Measurements from ENCODE around the gene TNXB.
"Not testable (repeated sequence)": the region's sequence is repeated elsewhere in the genome, so short reads cannot be mapped to it uniquely, and the experiment has no call there.

Gene TNXB

DNA sequence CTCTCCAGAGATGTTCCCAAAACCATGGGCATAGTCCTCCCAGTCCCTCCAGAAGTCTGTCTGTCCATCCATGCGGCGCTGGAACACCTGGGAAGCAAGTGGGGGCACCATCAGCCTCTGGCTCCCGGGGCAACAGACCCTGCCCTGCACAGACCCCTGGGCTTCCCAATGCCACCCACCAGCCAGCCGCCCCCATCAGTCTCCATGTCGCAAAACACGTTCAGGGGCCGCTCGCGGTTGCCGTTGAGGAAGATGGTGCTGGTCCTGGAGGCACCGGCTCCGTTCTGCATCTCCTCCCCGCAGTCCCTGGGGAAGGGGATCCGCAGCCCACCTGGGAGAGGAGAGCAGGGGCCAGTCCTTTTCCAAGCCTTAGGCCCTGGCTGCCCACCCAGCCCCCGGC is 66.9 kb downstream of the TNXB start:
- not testable (repeated sequence) for DNase-seq (ENCODE audit: low read depth in 2 of 2, low spot score in 1 of 2)

- DNase-seq (ENCODE audit: low read depth in 2 of 2, low spot score in 1 of 2): not testable (repeated sequence)
Measured at GRCh38 chr6:32041385-32041784, 67.8 kb downstream of the TNXB start.

- DNase-seq (ENCODE audit: low read depth in 2 of 2, low spot score in 1 of 2): not testable (repeated sequence)
Measured at GRCh38 chr6:32041050-32041321, 68.2 kb downstream of the TNXB start.

- DNase-seq (ENCODE audit: low read depth in 2 of 2, low spot score in 1 of 2): not testable (repeated sequence)
Measured at GRCh38 chr6:32040299-32041049, 68.7 kb downstream of the TNXB start.

- not testable (repeated sequence) for DNase-seq (ENCODE audit: low read depth in 2 of 2, low spot score in 1 of 2)
Measured at GRCh38 chr6:32039321-32040274, 69.5 kb downstream of the TNXB start.

- DNase-seq (ENCODE audit: low read depth in 2 of 2, low spot score in 1 of 2): not testable (repeated sequence)
Measured at GRCh38 chr6:32038878-32039277, 70.3 kb downstream of the TNXB start.

DNA sequence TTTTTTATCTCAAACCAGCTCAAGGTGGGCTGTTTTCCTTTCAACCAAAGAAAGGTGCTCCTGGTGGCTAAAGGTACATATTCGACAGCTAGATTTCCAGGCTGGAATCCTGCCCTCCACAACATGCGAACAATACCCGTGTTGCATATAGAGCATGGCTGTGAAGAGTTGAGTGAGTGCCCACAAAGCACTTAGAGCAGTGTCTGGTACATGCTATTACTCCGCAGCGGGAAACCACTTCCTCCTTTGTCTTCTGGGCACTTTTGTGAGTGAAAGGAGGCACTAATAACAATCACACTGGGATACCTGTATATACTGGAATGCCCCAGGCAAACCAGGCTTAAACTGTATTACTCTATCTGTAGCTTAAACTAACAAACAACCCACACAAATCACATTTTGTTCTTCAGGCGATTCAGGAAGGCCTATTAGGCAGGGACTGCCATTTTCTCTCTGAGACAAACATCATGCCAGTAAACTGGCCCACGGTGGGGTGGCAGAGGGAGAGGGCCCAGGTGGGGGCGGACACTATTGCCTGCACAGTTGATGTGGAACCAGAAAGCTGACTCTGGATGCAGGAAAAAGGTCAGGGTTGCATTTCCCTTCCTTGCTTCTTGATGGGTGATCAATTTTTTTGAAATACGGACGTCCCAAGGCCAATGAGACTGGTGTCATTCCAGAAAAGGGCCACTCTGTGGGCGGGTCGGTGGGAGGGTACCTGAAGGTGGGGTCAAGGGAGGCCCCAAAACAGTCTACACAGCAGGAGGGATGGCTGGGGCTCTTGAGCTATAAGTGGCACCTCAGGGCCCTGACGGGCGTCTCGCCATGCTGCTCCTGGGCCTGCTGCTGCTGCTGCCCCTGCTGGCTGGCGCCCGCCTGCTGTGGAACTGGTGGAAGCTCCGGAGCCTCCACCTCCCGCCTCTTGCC is 71.3 kb downstream of the TNXB start, which contains the start of gene CYP21A2:
CYP21A2 (plus strand) TSS at position 818 of the 927 bp plus-strand sequence; CDS start at position 826, 8 bp downstream.
- DNase-seq (ENCODE audit: low read depth in 2 of 2, low spot score in 1 of 2): not testable (repeated sequence)

DNA sequence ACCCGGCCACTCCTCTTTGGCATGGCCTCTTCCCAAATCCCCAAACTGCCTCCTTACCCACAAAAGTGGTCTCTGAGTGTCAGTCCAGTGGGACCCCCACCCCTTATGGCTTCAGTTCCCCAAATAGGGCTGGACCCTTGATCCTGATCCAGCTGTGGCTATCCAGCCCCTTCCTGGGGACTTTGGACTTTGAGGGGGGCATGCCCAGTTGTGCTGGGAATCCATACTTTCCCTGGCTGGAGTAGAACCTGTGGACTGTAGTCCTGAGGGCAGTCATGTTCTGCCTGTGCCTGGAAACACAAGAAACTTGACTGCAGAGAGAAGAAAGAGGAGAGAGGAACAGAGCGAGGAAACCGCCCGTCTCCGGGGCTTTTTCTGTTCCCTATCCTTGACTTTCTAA is 72.0 kb downstream of the TNXB start:
- DNase-seq (ENCODE audit: low read depth in 2 of 2, low spot score in 1 of 2): not testable (repeated sequence)

DNA sequence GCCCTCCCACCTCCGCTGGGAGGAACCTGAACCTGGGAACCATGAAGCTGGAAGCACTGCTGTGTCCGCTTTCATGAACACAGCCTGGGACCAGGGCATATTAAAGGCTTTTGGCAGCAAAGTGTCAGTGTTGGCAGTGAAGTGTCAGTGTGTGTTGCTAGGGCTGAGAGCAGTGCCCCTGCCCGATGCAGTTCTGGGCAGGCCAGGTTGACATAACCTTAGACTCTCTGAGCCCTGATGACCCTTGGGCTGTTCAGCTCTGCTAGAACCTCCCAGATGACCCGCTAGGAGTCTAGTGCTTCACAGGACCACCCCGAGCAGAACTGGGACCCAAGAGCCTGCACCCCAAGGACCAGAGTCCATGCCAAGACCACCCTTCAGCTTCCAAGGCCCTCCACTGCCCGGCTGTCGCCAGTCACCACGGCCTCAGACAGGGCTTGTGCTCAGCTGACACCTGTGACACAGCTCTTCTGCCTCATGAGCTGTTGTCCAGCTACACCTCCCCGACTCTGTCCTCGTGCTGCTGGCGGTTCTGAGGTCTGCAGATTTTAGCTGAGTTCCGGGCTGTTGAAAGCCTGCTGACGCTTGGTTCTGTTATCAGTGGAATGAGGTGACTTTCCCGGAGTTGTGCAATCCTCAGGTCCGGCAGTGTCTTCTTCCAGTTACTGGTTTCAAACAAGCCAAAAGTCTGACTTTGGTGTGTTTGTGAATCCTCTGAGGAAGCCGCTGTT is 73.7 kb downstream of the TNXB start:
- DNase-seq (ENCODE audit: low read depth in 2 of 2, low spot score in 1 of 2): not testable (repeated sequence)

DNA sequence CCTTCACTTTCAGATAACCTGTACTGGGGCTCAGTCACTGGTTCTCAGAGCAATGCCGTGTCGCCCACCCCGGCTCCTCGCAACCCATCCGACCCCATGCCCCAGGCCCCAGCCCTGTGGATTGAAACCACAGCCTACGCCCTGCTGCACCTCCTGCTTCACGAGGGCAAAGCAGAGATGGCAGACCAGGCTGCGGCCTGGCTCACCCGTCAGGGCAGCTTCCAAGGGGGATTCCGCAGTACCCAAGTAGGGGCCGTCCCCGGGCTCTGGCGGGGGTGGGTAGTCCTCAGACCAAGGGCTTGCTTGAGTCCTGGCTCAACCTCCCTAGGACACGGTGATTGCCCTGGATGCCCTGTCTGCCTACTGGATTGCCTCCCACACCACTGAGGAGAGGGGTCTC is 79.6 kb downstream of the TNXB start:
- not testable (repeated sequence) for DNase-seq (ENCODE audit: low read depth in 2 of 2, low spot score in 1 of 2)

GRCh38 chr6:32028631-32029030 is 80.5 kb downstream of the TNXB start:
- not testable (repeated sequence) for DNase-seq (ENCODE audit: low read depth in 2 of 2, low spot score in 1 of 2)

GRCh38 chr6:32022100-32022499 is 87.0 kb downstream of the TNXB start:
- not testable (repeated sequence) for DNase-seq (ENCODE audit: low read depth in 2 of 2, low spot score in 1 of 2)

GRCh38 chr6:32014547-32014946 is 94.6 kb downstream of the TNXB start, which contains the start of gene C4B:
C4B (plus strand) TSS chr6:32014795; CDS start chr6:32014846, 51 bp downstream.
- not testable (repeated sequence) for DNase-seq (ENCODE audit: low read depth in 2 of 2, low spot score in 1 of 2)

GRCh38 chr6:32013738-32014137 is 95.4 kb downstream of the TNXB start:
- not testable (repeated sequence) for DNase-seq (ENCODE audit: low read depth in 2 of 2, low spot score in 1 of 2)

- DNase-seq (ENCODE audit: low read depth in 2 of 2, low spot score in 1 of 2): not testable (repeated sequence)
Measured at GRCh38 chr6:32012941-32013617, 96.1 kb downstream of the TNXB start.

DNA sequence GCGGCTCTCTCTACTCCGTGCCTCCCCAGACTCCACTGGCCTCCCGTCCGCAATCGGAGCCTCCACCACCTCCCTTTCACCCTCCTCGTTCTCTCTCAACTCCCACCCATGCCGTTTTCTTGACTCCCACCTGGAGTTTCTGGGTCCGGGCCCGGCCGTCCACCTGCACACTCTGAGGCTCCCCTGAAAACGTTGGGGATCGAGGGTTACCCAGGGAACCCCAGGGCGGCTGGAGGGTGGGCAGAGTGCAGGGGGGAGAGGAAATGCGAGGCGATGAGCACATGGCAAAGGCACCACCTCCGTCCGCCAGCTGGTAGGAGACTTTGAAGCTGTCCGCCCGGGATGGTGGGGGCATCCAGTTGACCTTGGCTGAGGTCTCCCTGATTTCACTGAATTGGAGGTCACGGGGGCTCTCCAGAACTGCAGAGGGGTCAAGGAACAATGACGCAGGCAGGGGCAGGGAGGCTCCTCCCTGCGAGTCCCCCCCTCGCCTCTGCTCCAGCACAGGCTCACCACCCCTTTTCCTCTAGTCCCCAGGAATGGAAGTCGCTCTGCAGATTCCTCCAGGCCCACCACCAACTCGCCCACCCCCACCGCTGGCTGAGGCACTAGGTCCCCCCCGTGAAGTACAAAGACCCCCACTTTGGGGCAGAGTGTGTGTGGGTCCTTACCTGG is 98.1 kb downstream of the TNXB start:
- not testable (repeated sequence) for DNase-seq (ENCODE audit: low read depth in 2 of 2, low spot score in 1 of 2)

GRCh38 chr6:32009537-32009936 is 99.6 kb downstream of the TNXB start:
- DNase-seq (ENCODE audit: low read depth in 2 of 2, low spot score in 1 of 2): not testable (repeated sequence)

- DNase-seq (ENCODE audit: low read depth in 2 of 2, low spot score in 1 of 2): not testable (repeated sequence)
Measured at GRCh38 chr6:32008616-32009015, 100.5 kb downstream of the TNXB start.

DNA sequence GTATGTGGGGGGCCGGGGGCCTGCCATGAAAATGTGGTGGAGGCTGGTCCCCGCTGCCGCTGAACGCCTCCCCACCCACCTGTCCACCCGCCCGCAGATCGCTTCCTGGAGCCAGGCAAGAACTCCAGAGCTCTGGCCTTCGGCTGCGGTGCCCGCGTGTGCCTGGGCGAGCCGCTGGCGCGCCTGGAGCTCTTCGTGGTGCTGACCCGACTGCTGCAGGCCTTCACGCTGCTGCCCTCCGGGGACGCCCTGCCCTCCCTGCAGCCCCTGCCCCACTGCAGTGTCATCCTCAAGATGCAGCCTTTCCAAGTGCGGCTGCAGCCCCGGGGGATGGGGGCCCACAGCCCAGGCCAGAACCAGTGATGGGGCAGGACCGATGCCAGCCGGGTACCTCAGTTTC is 101.1 kb downstream of the TNXB start:
- not testable (repeated sequence) for DNase-seq (ENCODE audit: low read depth in 2 of 2, low spot score in 1 of 2)
